Lower lobe of right lung (tissue), 2 donors: ENCODE data around the gene NTRK2. TPM values are rescaled to one million over a fixed set of nuclear protein-coding genes. Genes with fewer than 3 reads are reported as not detected.

Source experiments
- ATAC-seq, 2 donors: fragments of 200-7000 bp; cut with Tn5 transposase; one replicate each; pipeline ENCODE4 v1.9.1; 2020 to 2022; ENCODE audit warnings: mild to moderate bottlenecking in 2 of 2, moderate library complexity in 2 of 2
- DNase-seq: peaks from one replicate; pipeline ENCODE4 v3.0.0-alpha.2; 2020
- H3K27ac ChIP-seq: fragments of 200-600 bp; one replicate; pipeline ENCODE4 v1.8.0; 2022
- H3K27me3 ChIP-seq: fragments of 200-600 bp; one replicate; pipeline ENCODE4 v1.8.0; 2022; ENCODE audit warnings: low read depth
- H3K36me3 ChIP-seq: fragments of 200-600 bp; one replicate; pipeline ENCODE4 v1.8.0; 2022; ENCODE audit warnings: mild to moderate bottlenecking
- H3K4me1 ChIP-seq: fragments of 200-600 bp; one replicate; pipeline ENCODE4 v1.8.0; 2022
- H3K4me3 ChIP-seq: fragments of 200-600 bp; one replicate; pipeline ENCODE4 v1.8.0; 2022; ENCODE audit warnings: mild to moderate bottlenecking
- H3K9me3 ChIP-seq: fragments of 200-600 bp; one replicate; pipeline ENCODE4 v1.8.0; 2022
- CTCF ChIP-seq: fragments of 200-600 bp; IDR thresholded peaks from one replicate; pipeline ENCODE4 v1.8.0; 2022; ENCODE audit warnings: antibody characterized with exemption, mild to moderate bottlenecking
- intact Hi-C: fragments of 100-400 bp; cut with DNase I; formaldehyde crosslinking; loops from one replicate; pipeline ENCODE4 v1.11.0; 2022
- total RNA-seq: library from RNA; stranded (reverse); fragmentation: NEBNext Ultra II Directional; extraction: Animal tissue kit (Norgen Biotek cat#: 25700); gene quantifications from one replicate; pipeline ENCODE4 v1.2.1, GENCODE V29; 2021
- donor health status: DM: no; HTN: yes; CAD: no; lungs with severe emphysema.

The NTRK2 gene
- total RNA-seq, 1 donor from 2014 or later: 7.7 TPM

- ATAC-seq (no peak), DNase-seq (no peak)
- no peaks in the 10 kb centered on the region for H3K9me3 ChIP-seq
- H3K27me3 ChIP-seq: no peaks in the 10 kb centered on the region
- no peak overlapping the region for H3K27ac ChIP-seq
- no peaks in the 10 kb centered on the region for H3K4me1 ChIP-seq
- H3K4me3 ChIP-seq: no peak overlapping the region
- no peaks in the 10 kb centered on the region for H3K36me3 ChIP-seq
- TF ChIP-seq CTCF: no peak
- intact Hi-C loops: no loop called here
These were observed 211.3 kb downstream of the NTRK2 start for GRCh38 chr9:84880835-84881234.

GRCh38 chr9:84886866-84887265, 217.3 kb downstream of the NTRK2 start:
- H3K27ac ChIP-seq: no peak overlapping the region
- ATAC-seq: no peak
- no peak overlapping the region for H3K4me3 ChIP-seq
- intact Hi-C loops: no loop called here
- TF ChIP-seq CTCF: no peak
- no peak for DNase-seq
- no peaks in the 10 kb centered on the region for H3K4me1 ChIP-seq
- H3K9me3 ChIP-seq: no peaks in the 10 kb centered on the region
- H3K36me3 ChIP-seq: no peaks in the 10 kb centered on the region
- no peaks in the 10 kb centered on the region for H3K27me3 ChIP-seq

- Histone ChIP-seq H3K4me3 (no peak overlapping the region), H3K27ac (no peak overlapping the region), H3K9me3 (no peaks in the 10 kb centered on the region), H3K27me3 (no peaks in the 10 kb centered on the region), H3K36me3 (no peaks in the 10 kb centered on the region), H3K4me1 (no peaks in the 10 kb centered on the region)
- no peak for DNase-seq
- no peak for TF ChIP-seq CTCF
- intact Hi-C loops: no loop called here
- no peak for ATAC-seq
These were observed 222.4 kb downstream of the NTRK2 start for GRCh38 chr9:84891924-84892323.

GRCh38 chr9:84893419-84894128, 224.0 kb downstream of the NTRK2 start:
- no peak overlapping the region for H3K27ac ChIP-seq
- TF ChIP-seq CTCF: no peak
- DNase-seq (no peak), ATAC-seq (no peak)
- no peaks in the 10 kb centered on the region for H3K36me3 ChIP-seq
- no peaks in the 10 kb centered on the region for H3K27me3 ChIP-seq
- H3K4me3 ChIP-seq: no peak overlapping the region
- H3K9me3 ChIP-seq: no peaks in the 10 kb centered on the region
- H3K4me1 ChIP-seq: no peaks in the 10 kb centered on the region
- intact Hi-C loops: no loop called here

- Histone ChIP-seq H3K27ac (no peak overlapping the region), H3K36me3 (no peaks in the 10 kb centered on the region), H3K9me3 (no peaks in the 10 kb centered on the region), H3K4me1 (no peaks in the 10 kb centered on the region), H3K27me3 (no peaks in the 10 kb centered on the region), H3K4me3 (no peak overlapping the region)
- intact Hi-C loops: no loop called here
- ATAC-seq: no peak
- TF ChIP-seq CTCF: no peak
- no peak for DNase-seq
These were observed 225.3 kb downstream of the NTRK2 start for GRCh38 chr9:84894859-84895258.
